BE2C (cell line): ENCODE results near the gene UGT3A1.
"Not testable (repeated sequence)": the region's sequence is repeated elsewhere in the genome, so short reads cannot be mapped to it uniquely, and the experiment has no call there.

Source experiments
- DNase-seq: peaks from one replicate; pipeline ENCODE4 v3.0.0-alpha.2; 2020
- H3K27me3 ChIP-seq: fragments of 250-450 bp; sonication (Bioruptor Pico); 2 replicates; pipeline ENCODE4 v1.5.1; 2020; ENCODE audit warnings: mild to moderate bottlenecking
- H3K36me3 ChIP-seq: fragments of 250-450 bp; sonication (Bioruptor Pico); 2 replicates; pipeline ENCODE4 v1.5.1; 2020; ENCODE audit warnings: mild to moderate bottlenecking
- H3K4me1 ChIP-seq: fragments of 250-450 bp; sonication (Bioruptor Pico); 2 replicates; pipeline ENCODE4 v1.5.1; 2020
- H3K4me3 ChIP-seq: 2 replicates; pipeline ENCODE4 v1.5.1; 2011; ENCODE audit warnings: low read depth, low read length
- H3K9me3 ChIP-seq: fragments of 250-450 bp; sonication (Bioruptor Pico); 2 replicates; pipeline ENCODE4 v1.5.1; 2020
- CTCF ChIP-seq: IDR thresholded peaks from 2 replicates; pipeline ENCODE4 v1.5.1; 2012; ENCODE audit warnings: mild to moderate bottlenecking, low read depth, low read length

The UGT3A1 gene

GRCh38 chr5:36029914-36030313 lies 38.7 kb upstream of the UGT3A1 start:
- H3K36me3 ChIP-seq, result no peaks in the 10 kb centered on the region
- H3K27me3 ChIP-seq, result no peaks in the 10 kb centered on the region
- DNase-seq, result no peak
- no peaks in the 10 kb centered on the region for H3K4me1 ChIP-seq
- no peak overlapping the region for H3K4me3 ChIP-seq
- no peak for TF ChIP-seq CTCF
- no peaks in the 10 kb centered on the region for H3K9me3 ChIP-seq

- Histone ChIP-seq H3K9me3 (no peaks in the 10 kb centered on the region), H3K36me3 (no peaks in the 10 kb centered on the region), H3K4me1 (no peaks in the 10 kb centered on the region), H3K4me3 (no peak overlapping the region), H3K27me3 (no peaks in the 10 kb centered on the region)
- DNase-seq, result no peak
- TF ChIP-seq CTCF, result no peak
These were observed 37.8 kb upstream of the UGT3A1 start for GRCh38 chr5:36028816-36029465.

GRCh38 chr5:36027711-36028110 lies 36.5 kb upstream of the UGT3A1 start:
- no peak for DNase-seq
- Histone ChIP-seq H3K4me1 (no peaks in the 10 kb centered on the region), H3K27me3 (no peaks in the 10 kb centered on the region), H3K4me3 (no peak overlapping the region), H3K9me3 (no peaks in the 10 kb centered on the region), H3K36me3 (no peaks in the 10 kb centered on the region)
- TF ChIP-seq CTCF, result no peak

GRCh38 chr5:36026706-36027465 lies 35.7 kb upstream of the UGT3A1 start:
- Histone ChIP-seq H3K36me3 (no peaks in the 10 kb centered on the region), H3K9me3 (no peaks in the 10 kb centered on the region), H3K27me3 (no peaks in the 10 kb centered on the region), H3K4me1 (no peaks in the 10 kb centered on the region), H3K4me3 (no peak overlapping the region)
- no peak for DNase-seq
- no peak for TF ChIP-seq CTCF

GRCh38 chr5:36022246-36022645 lies 31.1 kb upstream of the UGT3A1 start:
- not testable (repeated sequence) for H3K27me3 ChIP-seq, H3K4me3 ChIP-seq, DNase-seq, H3K9me3 ChIP-seq, H3K4me1 ChIP-seq, H3K36me3 ChIP-seq

- H3K4me3 ChIP-seq, H3K27me3 ChIP-seq, DNase-seq, H3K36me3 ChIP-seq, H3K4me1 ChIP-seq, H3K9me3 ChIP-seq: not testable (repeated sequence)
These were observed 28.4 kb upstream of the UGT3A1 start for GRCh38 chr5:36019584-36019983.

GRCh38 chr5:36017622-36018021 lies 26.4 kb upstream of the UGT3A1 start:
- TF ChIP-seq CTCF, result no peak
- H3K27me3 ChIP-seq, result no peaks in the 10 kb centered on the region
- H3K36me3 ChIP-seq, result no peaks in the 10 kb centered on the region
- H3K4me1 ChIP-seq, result no peaks in the 10 kb centered on the region
- no peak for DNase-seq
- H3K4me3 ChIP-seq, result no peak overlapping the region
- H3K9me3 ChIP-seq, result no peaks in the 10 kb centered on the region
